HCT116 (cell line): ENCODE results near the gene FADS6. TPM values are rescaled to one million over a fixed set of nuclear protein-coding genes. Genes with fewer than 3 reads are reported as not detected.

ENCODE experiments used
- ATAC-seq: fragments of 200-7000 bp; cut with Tn5 transposase; 2 replicates; pipeline ENCODE4 v1.9.1; 2020; ENCODE audit warnings: mild to moderate bottlenecking, moderate library complexity
- BruUV-seq: library from RNA; stranded (reverse); fragments of 400-500 nt; replicated peaks from 2 replicates; lab custom pipeline; 2021; lab: Mats Ljungman, UMichigan
- CTCF ChIA-PET: fragments of 300-600 bp; sonication (Branson Sonifier 250); formaldehyde crosslinking; loops from one replicate; lab custom pipeline; 2021; ENCODE audit warnings: antibody characterized with exemption; lab: Charles Lee
- POLR2A ChIA-PET: fragments of 300-600, 350-600 bp; sonication (Branson Sonifier 250); formaldehyde crosslinking; loops from one replicate; lab custom pipeline; 2021; ENCODE audit warnings: antibody characterized with exemption; lab: Charles Lee
- RAD21 ChIA-PET, 2 experiments: fragments of 300-600 bp; sonication (Branson Sonifier 250); formaldehyde crosslinking; loops; one replicate each; lab custom pipeline; 2023; ENCODE audit warnings: low total read pairs in 2 of 2; ENCODE audit not compliant: uncharacterized antibody in 2 of 2, unreplicated experiment in 2 of 2, low non-redundant PET in 1 of 2; lab: Charles Lee
- DNase-seq: peaks from one replicate; pipeline ENCODE4 v3.0.0-alpha.2; 2010; ENCODE audit warnings: low read depth, low spot score
- H2AFZ ChIP-seq: fragments of 200-600 bp; shearing (Covaris generic), sonication (generic); 2 replicates; pipeline ENCODE4 v1.6.1; 2017; ENCODE audit warnings: low read depth, mixed run types, mixed read lengths, antibody characterized with exemption, low read length; ENCODE audit not compliant: poor library complexity, severe bottlenecking
- H3K27ac ChIP-seq: 2 replicates; pipeline ENCODE4 v1.5.1; 2012; ENCODE audit warnings: low read depth, low read length
- H3K27me3 ChIP-seq: fragments of 200-600 bp; sonication (generic); 2 replicates; pipeline ENCODE4 v1.6.1; 2016; ENCODE audit warnings: mixed run types, low read length, mixed read lengths; ENCODE audit not compliant: insufficient read depth
- H3K36me3 ChIP-seq, 2 experiments: fragments of 200-500 bp in 1 of 2; fragments of 200-600 bp in 1 of 2; sonication (Bioruptor generic) in 1 of 2; sonication (generic) in 1 of 2; 2 replicates each; pipeline versions ENCODE4 v1.5.1 to v1.6.1; 2014 to 2016; ENCODE audit warnings: low read length in 2 of 2, inconsistent platforms in 1 of 2, mixed read lengths in 1 of 2, mixed run types in 1 of 2; ENCODE audit not compliant: insufficient read depth in 2 of 2, control insufficient read depth in 1 of 2
- H3K4me1 ChIP-seq, 2 experiments: fragments of 200-600 bp in 1 of 2; sonication (generic) in 1 of 2; 2 replicates each; pipeline versions ENCODE4 v1.5.1 to v1.6.1; 2012 to 2017; ENCODE audit warnings: low read length in 2 of 2, inconsistent platforms in 1 of 2, mild to moderate bottlenecking in 1 of 2, mixed read lengths in 1 of 2, mixed run types in 1 of 2, moderate library complexity in 1 of 2; ENCODE audit not compliant: insufficient read depth in 2 of 2, control insufficient read depth in 1 of 2
- H3K4me2 ChIP-seq: fragments of 200-600 bp; sonication (generic); 2 replicates; pipeline ENCODE4 v1.6.1; 2017; ENCODE audit warnings: mixed run types, low read length, mixed read lengths
- H3K4me3 ChIP-seq, 2 experiments: fragments of 200-600 bp in 1 of 2; sonication (generic) in 1 of 2; replicated peaks in 1 of 2; 2 replicates each; pipeline ENCODE4 v1.5.1; 2011 to 2016; ENCODE audit warnings: low read length in 2 of 2, control low read depth in 1 of 2, low read depth in 1 of 2, mild to moderate bottlenecking in 1 of 2, mixed read lengths in 1 of 2, mixed run types in 1 of 2
- H3K79me2 ChIP-seq: fragments of 200-600 bp; sonication (generic); 2 replicates; pipeline ENCODE4 v1.6.1; 2017; ENCODE audit warnings: mild to moderate bottlenecking, mixed run types, low read length, moderate library complexity, mixed read lengths; ENCODE audit not compliant: insufficient read depth
- H3K9ac ChIP-seq: fragments of 200-600 bp; sonication (generic); 2 replicates; pipeline ENCODE4 v1.6.1; 2016; ENCODE audit warnings: low read length, mixed read lengths
- H3K9me2 ChIP-seq: fragments of 200-600 bp; sonication (generic), shearing (Covaris generic); 2 replicates; pipeline ENCODE4 v1.6.1; 2017; ENCODE audit warnings: mixed run types, mild to moderate bottlenecking, moderate library complexity; ENCODE audit not compliant: insufficient read depth
- H3K9me3 ChIP-seq, 2 experiments: fragments of 200-500 bp in 1 of 2; fragments of 200-600 bp in 1 of 2; sonication (Bioruptor generic) in 1 of 2; sonication (generic) in 1 of 2; 2 replicates each; pipeline ENCODE4 v1.6.1; 2014 to 2017; ENCODE audit warnings: low read length in 2 of 2, mixed read lengths in 2 of 2, inconsistent platforms in 1 of 2, low read depth in 1 of 2, mild to moderate bottlenecking in 1 of 2, mixed run types in 1 of 2, moderate library complexity in 1 of 2; ENCODE audit not compliant: control insufficient read depth in 1 of 2, insufficient read depth in 1 of 2
- H4K20me1 ChIP-seq: fragments of 200-600 bp; sonication (generic), shearing (Covaris generic); 2 replicates; pipeline ENCODE4 v1.6.1; 2017; ENCODE audit warnings: mixed run types, mild to moderate bottlenecking, moderate library complexity; ENCODE audit not compliant: insufficient read depth
- CEBPB ChIP-seq: IDR thresholded peaks from 2 replicates; pipeline ENCODE4 v1.6.1; 2012; ENCODE audit warnings: low read depth
- ELF1 ChIP-seq: IDR thresholded peaks from 2 replicates; pipeline ENCODE4 v1.6.1; 2012; ENCODE audit warnings: low read depth, borderline replicate concordance
- EZH2phosphoT487 ChIP-seq: fragments of 200-600 bp; IDR thresholded peaks from 2 replicates; pipeline ENCODE4 v1.6.1; 2018; ENCODE audit warnings: antibody characterized with exemption, borderline replicate concordance
- FOSL1 ChIP-seq: IDR thresholded peaks from 2 replicates; pipeline ENCODE4 v1.6.1; 2012; ENCODE audit warnings: low read depth
- POLR2A ChIP-seq: IDR thresholded peaks from 2 replicates; pipeline ENCODE4 v1.7.0; 2011; ENCODE audit warnings: borderline replicate concordance; ENCODE audit not compliant: insufficient read depth, insufficient read length; ENCODE audit errors: extremely low read depth
- POLR2AphosphoS5 ChIP-seq: IDR thresholded peaks from 2 replicates; pipeline ENCODE4 v1.6.1; 2011; ENCODE audit warnings: mild to moderate bottlenecking, low read depth, low read length, moderate library complexity
- RAD21 ChIP-seq: IDR thresholded peaks from 2 replicates; pipeline ENCODE4 v1.6.1; 2012; ENCODE audit warnings: low read depth, mild to moderate bottlenecking
- SIN3A ChIP-seq: IDR thresholded peaks from 2 replicates; pipeline ENCODE4 v1.6.1; 2012; ENCODE audit warnings: low read depth
- SP1 ChIP-seq: IDR thresholded peaks from 2 replicates; pipeline ENCODE4 v1.6.1; 2012; ENCODE audit warnings: low read depth
- SRF ChIP-seq: IDR thresholded peaks from 2 replicates; pipeline ENCODE4 v1.6.1; 2012; ENCODE audit warnings: low read depth
- TCF7L2 ChIP-seq: IDR thresholded peaks from 2 replicates; pipeline ENCODE4 v1.7.0; 2011; ENCODE audit warnings: borderline replicate concordance, inconsistent platforms; ENCODE audit not compliant: insufficient read depth, insufficient read length; ENCODE audit errors: extremely low read depth
- ZFX ChIP-seq: fragments of 450-650 bp; IDR thresholded peaks from 2 replicates; pipeline ENCODE4 v1.6.1; 2017
- ZNF274 ChIP-seq: fragments of 200-500 bp; sonication (Bioruptor generic); IDR thresholded peaks from 2 replicates; pipeline ENCODE4 v1.6.1; 2014; ENCODE audit warnings: mild to moderate bottlenecking, low read depth, low read length, inconsistent platforms
- intact Hi-C: fragments of 100-400 bp; cut with micrococcal nuclease; formaldehyde crosslinking; loops from 2 replicates; pipeline ENCODE4 v1.10.0; 2022
- total RNA-seq: library from RNA; stranded (reverse); gene quantifications from one replicate; pipeline ENCODE4 v1.2.1, GENCODE V29; 2021; ENCODE audit not compliant: unreplicated experiment
- TF ChIP-seq, protein P1 (sequence below): IDR thresholded peaks from 2 replicates; pipeline ENCODE4 v1.6.1; 2012
- TF ChIP-seq, protein P2 (sequence below): IDR thresholded peaks from 2 replicates; pipeline ENCODE4 v1.6.1; 2012
- TF ChIP-seq, protein P3 (sequence below): IDR thresholded peaks from 2 replicates; pipeline ENCODE4 v1.6.1; 2011; ENCODE audit warnings: mild to moderate bottlenecking, low read length, moderate library complexity; ENCODE audit not compliant: insufficient replicate concordance; ENCODE audit errors: extremely low read depth

The FADS6 gene
- total RNA-seq, 1 experiment from 2014 or later, result not detected

DNA sequence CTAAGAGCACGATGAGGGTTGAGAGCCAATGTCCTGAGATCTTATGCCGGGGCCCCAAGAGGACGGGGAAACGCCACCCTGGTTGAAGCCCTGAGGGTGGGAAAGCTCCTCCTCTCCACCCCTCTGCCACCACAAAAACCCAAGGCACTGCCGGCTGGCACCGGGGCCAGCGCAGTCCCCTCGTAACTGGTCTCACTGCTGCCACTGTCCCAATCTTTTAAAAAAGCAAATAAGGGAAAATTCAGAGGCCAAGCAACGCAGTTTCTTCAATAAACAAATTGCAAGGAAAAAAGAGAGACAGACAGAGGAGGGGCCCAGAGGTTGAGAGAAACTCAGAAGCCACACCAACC lies 40.4 kb downstream of the FADS6 start:
- intact Hi-C loops, result no loop called here
- no peaks in the 10 kb centered on the region for H3K9me2 ChIP-seq
- no peaks in the 10 kb centered on the region for H3K27me3 ChIP-seq
- BruUV-seq, result no TSS peak
- RAD21 ChIA-PET, result no interaction called here
- ATAC-seq, result no peak
- H2AFZ ChIP-seq, result no peak overlapping the region
- no peaks in the 10 kb centered on the region for H4K20me1 ChIP-seq
- TF ChIP-seq, protein P1, sequence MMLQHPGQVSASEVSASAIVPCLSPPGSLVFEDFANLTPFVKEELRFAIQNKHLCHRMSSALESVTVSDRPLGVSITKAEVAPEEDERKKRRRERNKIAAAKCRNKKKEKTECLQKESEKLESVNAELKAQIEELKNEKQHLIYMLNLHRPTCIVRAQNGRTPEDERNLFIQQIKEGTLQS, result no peak
- TF ChIP-seq FOSL1 (no peak), ZNF274 (no peak), RAD21 (no peak), SIN3A (no peak), ZFX (no peak), SP1 (no peak), POLR2AphosphoS5 (no peak), CEBPB (no peak), TCF7L2 (no peak), EZH2phosphoT487 (no peak), POLR2A (no peak), SRF (no peak), ELF1 (no peak)
- TF ChIP-seq, protein P2, sequence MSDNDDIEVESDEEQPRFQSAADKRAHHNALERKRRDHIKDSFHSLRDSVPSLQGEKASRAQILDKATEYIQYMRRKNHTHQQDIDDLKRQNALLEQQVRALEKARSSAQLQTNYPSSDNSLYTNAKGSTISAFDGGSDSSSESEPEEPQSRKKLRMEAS, result no peak
- TF ChIP-seq, protein P3, sequence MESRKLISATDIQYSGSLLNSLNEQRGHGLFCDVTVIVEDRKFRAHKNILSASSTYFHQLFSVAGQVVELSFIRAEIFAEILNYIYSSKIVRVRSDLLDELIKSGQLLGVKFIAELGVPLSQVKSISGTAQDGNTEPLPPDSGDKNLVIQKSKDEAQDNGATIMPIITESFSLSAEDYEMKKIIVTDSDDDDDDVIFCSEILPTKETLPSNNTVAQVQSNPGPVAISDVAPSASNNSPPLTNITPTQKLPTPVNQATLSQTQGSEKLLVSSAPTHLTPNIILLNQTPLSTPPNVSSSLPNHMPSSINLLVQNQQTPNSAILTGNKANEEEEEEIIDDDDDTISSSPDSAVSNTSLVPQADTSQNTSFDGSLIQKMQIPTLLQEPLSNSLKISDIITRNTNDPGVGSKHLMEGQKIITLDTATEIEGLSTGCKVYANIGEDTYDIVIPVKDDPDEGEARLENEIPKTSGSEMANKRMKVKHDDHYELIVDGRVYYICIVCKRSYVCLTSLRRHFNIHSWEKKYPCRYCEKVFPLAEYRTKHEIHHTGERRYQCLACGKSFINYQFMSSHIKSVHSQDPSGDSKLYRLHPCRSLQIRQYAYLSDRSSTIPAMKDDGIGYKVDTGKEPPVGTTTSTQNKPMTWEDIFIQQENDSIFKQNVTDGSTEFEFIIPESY, result no peak
- TF ChIP-seq, all 23 proteins: peak for 0
- POLR2A ChIA-PET, result interaction anchor here (1.6 to 1.9 kb wide), 2 partner anchors 16 to 20 kb away, joined by 4 to 10 read pairs; partner anchors contain the start of gene FDXR
- peaks cover 0 to 12% of the 10 kb centered on the region in 2 experiments; a peak in 2 of 4 replicates for H3K4me1 ChIP-seq
- no peak overlapping the region for H3K27ac ChIP-seq
- no peaks in the 10 kb centered on the region for H3K79me2 ChIP-seq
- H3K9ac ChIP-seq, result no peak overlapping the region
- no peak for DNase-seq
- H3K36me3 ChIP-seq, result no peaks in the 10 kb centered on the region
- H3K9me3 ChIP-seq, result no peaks in the 10 kb centered on the region
- H3K4me3 ChIP-seq, result no peak overlapping the region
- CTCF ChIA-PET, result interaction anchor here (0.9 to 2.1 kb wide), 4 partner anchors 9 to 62 kb away, joined by 4 to 10 read pairs (median 6); no protein-coding TSS in a partner anchor
- peak overlapping the region; percentile 42 for H3K4me2 ChIP-seq
